ENCODE data around the gene CDKN2D. TPM values are rescaled to one million over a fixed set of nuclear protein-coding genes. Genes with fewer than 3 reads are reported as not detected.

The CDKN2D gene
- 4.6 to 5.4 TPM (median 5.0 TPM) in 5 replicates for total RNA-seq (2022; extraction: Qiagen RNA extraction; ENCODE audit: low read depth)

GRCh38 chr19:10568826-10569651 is at the start of gene CDKN2D:
Gene CDKN2D, minus strand, starts transcription at chr19:10568979. Its CDS starts 326 bp downstream, at chr19:10568653.

GRCh38 chr19:10587022-10587838 is 18.5 kb upstream of the CDKN2D start, which contains the start of gene AP1M2:
Gene AP1M2, minus strand, starts transcription at chr19:10587312. Its CDS starts 81 bp downstream, at chr19:10587231.

GRCh38 chr19:10565567-10566407 is 3.0 kb downstream of the CDKN2D start, which contains the start of gene KRI1:
Gene KRI1, minus strand, starts transcription at chr19:10566010. Its CDS starts 11 bp downstream, at chr19:10565999.

GRCh38 chr19:10543420-10544241 is 25.1 kb downstream of the CDKN2D start, which contains the start of gene ATG4D:
Gene ATG4D, plus strand, starts transcription at chr19:10543904. Its CDS starts 187 bp downstream, at chr19:10544091.

GRCh38 chr19:10517361-10517759 is 51.4 kb downstream of the CDKN2D start, which contains the start of gene S1PR5:
Gene S1PR5, minus strand, starts transcription at chr19:10517447. Its CDS starts 2,436 bp downstream, at chr19:10515011.

Other genes with a start within 250 kb of the CDKN2D start
- 21.6 to 34.4 TPM (median 30.0 TPM) in 5 replicates for gene RAVER1, start 235.4 kb downstream of the CDKN2D start, total RNA-seq (2022; extraction: Qiagen RNA extraction; ENCODE audit: low read depth)
- 5.6 to 10.2 TPM (median 8.8 TPM) in 5 replicates for gene ICAM3, start 229.4 kb downstream of the CDKN2D start, total RNA-seq (2022; extraction: Qiagen RNA extraction; ENCODE audit: low read depth)
- 32.6 to 51.3 TPM (median 48.2 TPM) in 5 replicates for gene TYK2, start 188.4 kb downstream of the CDKN2D start, total RNA-seq (2022; extraction: Qiagen RNA extraction; ENCODE audit: low read depth)
- 174 to 204 TPM (median 177 TPM) in 5 replicates for gene CDC37, start 165.4 kb downstream of the CDKN2D start, total RNA-seq (2022; extraction: Qiagen RNA extraction; ENCODE audit: low read depth)
- gene PDE4A, start 148.4 kb downstream of the CDKN2D start, total RNA-seq (2022; extraction: Qiagen RNA extraction; ENCODE audit: low read depth) = 4.3 to 6.4 TPM (median 5.1 TPM) in 5 replicates
- 59.7 to 76.3 TPM (median 65.5 TPM) in 5 replicates for gene KEAP1, start 65.6 kb downstream of the CDKN2D start, total RNA-seq (2022; extraction: Qiagen RNA extraction; ENCODE audit: low read depth)
- 2.1 to 2.9 TPM (median 2.6 TPM) in 5 replicates for gene S1PR5, start 51.5 kb downstream of the CDKN2D start, total RNA-seq (2022; extraction: Qiagen RNA extraction; ENCODE audit: low read depth)
- 19.2 to 23.6 TPM (median 22.5 TPM) in 5 replicates for gene ATG4D, start 25.1 kb downstream of the CDKN2D start, total RNA-seq (2022; extraction: Qiagen RNA extraction; ENCODE audit: low read depth)
- gene KRI1, start 3.0 kb downstream of the CDKN2D start, total RNA-seq (2022; extraction: Qiagen RNA extraction; ENCODE audit: low read depth) = 17.0 to 19.8 TPM (median 17.8 TPM) in 5 replicates
- gene AP1M2, start 18.3 kb upstream of the CDKN2D start, total RNA-seq (2022; extraction: Qiagen RNA extraction; ENCODE audit: low read depth) = 36.2 to 50.7 TPM (median 39.6 TPM) in 5 replicates
- 5.4 to 8.1 TPM (median 6.6 TPM) in 5 replicates for gene SLC44A2, start 56.6 kb upstream of the CDKN2D start, total RNA-seq (2022; extraction: Qiagen RNA extraction; ENCODE audit: low read depth)
- gene ILF3, start 85.4 kb upstream of the CDKN2D start, total RNA-seq (2022; extraction: Qiagen RNA extraction; ENCODE audit: low read depth) = 169 to 194 TPM (median 184 TPM) in 5 replicates
- gene QTRT1, start 132.5 kb upstream of the CDKN2D start, total RNA-seq (2022; extraction: Qiagen RNA extraction; ENCODE audit: low read depth) = 30.4 to 37.4 TPM (median 33.7 TPM) in 5 replicates
- 44.3 to 59.1 TPM (median 54.4 TPM) in 5 replicates for gene DNM2, start 149.1 kb upstream of the CDKN2D start, total RNA-seq (2022; extraction: Qiagen RNA extraction; ENCODE audit: low read depth)

Measured in A549 treated with DMSO at 1 μM for 4 hours (cell line).